ENCODE data around the gene POLR3K. TPM values are rescaled to one million over a fixed set of nuclear protein-coding genes. Genes with fewer than 3 reads are reported as not detected.
A peak's percentile ranks its signal among the peaks of the same experiment; 100 is the strongest.

Gene POLR3K
- total RNA-seq (2014; rRNA removed; shearing (Covaris generic)) = 19.2 and 36.9 TPM in 2 replicates

DNA sequence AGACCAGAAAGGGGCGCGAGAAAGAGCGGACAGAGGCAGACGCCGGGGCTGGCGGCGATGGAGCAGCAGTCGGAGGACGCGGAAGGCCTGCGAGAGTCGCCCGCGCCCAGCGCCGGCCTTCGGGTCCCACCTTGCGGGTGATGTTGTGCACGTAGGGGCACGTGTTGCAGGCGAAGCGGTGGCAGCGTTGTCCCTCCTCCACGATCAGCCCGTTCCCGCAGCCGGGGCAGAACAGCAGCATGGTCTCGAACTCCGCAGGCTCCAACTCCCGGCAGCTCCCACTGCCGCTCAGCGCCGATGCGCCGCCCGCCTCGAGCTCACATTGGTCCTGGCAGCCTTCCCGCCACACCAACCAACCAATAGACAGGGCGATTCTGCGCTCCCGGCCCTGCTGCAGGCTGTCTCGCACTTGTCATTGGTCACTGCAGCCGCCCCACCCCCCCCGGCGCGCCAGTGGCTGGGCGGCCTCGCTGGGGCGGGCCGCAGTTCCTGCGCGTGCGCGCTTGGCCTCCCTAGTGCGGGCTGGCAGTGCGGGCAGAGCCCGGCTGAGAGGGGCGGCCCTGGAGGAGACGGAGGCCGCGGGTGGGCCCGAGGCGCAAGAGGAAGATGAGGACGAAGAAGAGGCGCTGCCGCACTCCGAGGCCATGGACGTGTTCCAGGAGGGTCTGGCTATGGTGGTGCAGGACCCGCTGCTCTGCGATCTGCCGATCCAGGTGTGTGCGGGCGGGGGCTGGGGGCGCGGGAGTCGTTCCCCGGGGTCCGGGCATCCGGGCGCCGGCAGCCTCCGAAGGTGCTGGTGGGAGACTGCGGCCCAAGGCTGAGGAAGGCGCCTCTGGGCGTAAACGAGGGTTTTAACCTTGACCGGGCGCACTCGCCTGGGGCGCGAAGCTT is at the start of gene POLR3K, which contains the start of gene SNRNP25:
POLR3K (minus strand) TSS at position 263 of the 891 bp plus-strand sequence; CDS start at position 241, 22 bp downstream.
SNRNP25 (plus strand) TSS at position 483 of the 891 bp plus-strand sequence; CDS start at position 672, 189 bp downstream.
- in situ Hi-C loops (cut with HindIII; ENCODE audit: low sequenced_read_pairs) = no loop called here

DNA sequence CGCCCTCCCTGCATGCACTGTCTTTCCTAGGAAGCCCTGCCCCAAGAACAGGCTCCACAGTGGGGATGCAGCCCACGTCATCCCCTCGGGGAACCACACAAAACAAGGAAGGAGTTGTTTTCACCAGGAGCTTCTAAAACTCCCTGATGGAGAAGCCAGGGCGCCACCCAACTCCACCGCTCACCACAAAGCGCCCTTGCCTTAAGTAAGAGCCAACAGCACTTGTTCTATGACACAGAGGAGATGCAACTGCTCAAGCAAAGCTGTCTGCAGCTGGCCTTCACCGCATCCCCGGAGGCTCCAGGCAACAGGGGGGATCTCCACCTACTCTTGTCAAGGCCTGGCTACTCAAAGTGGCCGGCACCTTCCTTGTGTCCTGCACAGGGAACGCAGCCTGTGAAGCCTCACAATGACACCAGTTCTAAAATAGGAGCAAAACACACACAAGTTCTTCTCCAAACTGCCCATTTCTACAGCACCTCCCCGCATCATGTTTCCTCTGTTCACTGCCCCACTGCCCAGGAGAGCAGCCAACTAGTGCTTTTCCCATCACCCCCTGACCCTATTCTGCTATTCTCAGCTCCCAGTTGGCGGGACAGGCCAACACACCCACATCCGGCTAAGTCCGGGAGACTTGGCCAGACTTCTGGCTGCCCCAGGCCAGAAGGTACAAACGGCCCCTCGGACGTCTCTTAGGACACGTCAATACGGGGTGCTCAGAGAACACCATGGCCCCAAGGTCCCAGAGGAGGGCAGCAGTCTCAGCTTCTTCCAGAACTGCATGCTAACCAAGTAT is 48.9 kb upstream of the POLR3K start:
- in situ Hi-C loops (cut with HindIII; ENCODE audit: low sequenced_read_pairs) = no loop called here
- peak; percentile 30 for DNase-seq (ENCODE audit: low spot score)

More for the DNA sequence above, at the start of gene POLR3K, which contains the start of gene SNRNP25:
- peak; percentile 97 for DNase-seq (ENCODE audit: low spot score)

GRCh38 chr16:101586-101985 is 48.2 kb upstream of the POLR3K start:
- in situ Hi-C loops (cut with HindIII; ENCODE audit: low sequenced_read_pairs) = no loop called here
- DNase-seq (ENCODE audit: low spot score) = no peak

- in situ Hi-C loops (cut with HindIII; ENCODE audit: low sequenced_read_pairs) = no loop called here
These were observed 47.6 kb upstream of the POLR3K start for GRCh38 chr16:100989-101388.

GRCh38 chr16:97822-98221 is 44.4 kb upstream of the POLR3K start:
- no peak for DNase-seq (ENCODE audit: low spot score)
- in situ Hi-C loops (cut with HindIII; ENCODE audit: low sequenced_read_pairs) = no loop called here

More at GRCh38 chr16:100989-101388, 47.6 kb upstream of the POLR3K start:
- DNase-seq (ENCODE audit: low spot score) = no peak

- in situ Hi-C loops (cut with HindIII; ENCODE audit: low sequenced_read_pairs) = no loop called here
These were observed 43.5 kb upstream of the POLR3K start for GRCh38 chr16:96935-97381.

GRCh38 chr16:94918-95265 is 41.5 kb upstream of the POLR3K start:
- no peak for DNase-seq (ENCODE audit: low spot score)
- in situ Hi-C loops (cut with HindIII; ENCODE audit: low sequenced_read_pairs) = no loop called here

More at GRCh38 chr16:96935-97381, 43.5 kb upstream of the POLR3K start:
- DNase-seq (ENCODE audit: low spot score) = peak; percentile 78

DNA sequence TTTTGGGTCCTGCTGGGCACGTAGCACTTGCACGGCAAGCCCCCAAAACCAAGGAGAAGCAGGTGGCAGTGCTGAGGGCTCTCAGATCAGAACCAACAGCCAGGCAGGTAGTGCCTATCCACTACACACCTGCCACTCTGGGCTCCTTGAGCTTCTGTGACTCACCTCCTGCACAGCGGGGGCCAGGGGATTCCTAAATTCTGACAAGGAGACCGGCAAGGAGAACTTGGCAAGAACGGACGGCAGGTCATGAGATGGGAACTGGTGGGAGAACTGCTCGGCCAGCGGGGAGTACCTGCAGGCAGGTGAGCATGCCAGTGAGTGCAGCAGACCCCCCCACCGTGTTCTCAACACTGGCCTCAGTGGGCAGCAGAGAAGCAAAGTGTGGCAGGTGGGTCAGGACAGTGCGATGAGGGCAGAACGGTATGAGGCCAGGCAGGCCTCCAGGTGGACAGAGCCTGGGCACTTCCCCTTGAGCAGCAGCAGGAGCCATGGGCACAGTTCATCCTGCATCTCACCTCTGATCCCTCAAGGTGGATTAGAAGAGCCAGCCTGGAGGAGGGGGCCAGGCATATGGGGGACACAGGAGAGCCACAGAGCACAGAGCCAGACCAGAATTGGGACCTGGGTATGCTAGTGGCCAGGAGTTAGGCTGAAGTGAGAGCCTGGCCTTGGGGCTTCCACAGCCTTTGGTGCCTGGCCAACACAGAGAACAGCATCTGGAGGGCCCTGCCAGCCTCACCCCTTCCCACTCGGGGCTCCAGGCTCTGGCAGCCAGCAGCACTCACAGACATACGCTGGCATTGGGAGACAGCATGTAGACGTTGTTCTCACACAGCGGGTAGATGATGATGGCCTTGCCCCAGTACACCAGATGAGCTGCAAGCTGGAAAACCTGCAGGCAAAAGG is 39.3 kb upstream of the POLR3K start:
- in situ Hi-C loops (cut with HindIII; ENCODE audit: low sequenced_read_pairs) = no loop called here
- no peak for DNase-seq (ENCODE audit: low spot score)

DNA sequence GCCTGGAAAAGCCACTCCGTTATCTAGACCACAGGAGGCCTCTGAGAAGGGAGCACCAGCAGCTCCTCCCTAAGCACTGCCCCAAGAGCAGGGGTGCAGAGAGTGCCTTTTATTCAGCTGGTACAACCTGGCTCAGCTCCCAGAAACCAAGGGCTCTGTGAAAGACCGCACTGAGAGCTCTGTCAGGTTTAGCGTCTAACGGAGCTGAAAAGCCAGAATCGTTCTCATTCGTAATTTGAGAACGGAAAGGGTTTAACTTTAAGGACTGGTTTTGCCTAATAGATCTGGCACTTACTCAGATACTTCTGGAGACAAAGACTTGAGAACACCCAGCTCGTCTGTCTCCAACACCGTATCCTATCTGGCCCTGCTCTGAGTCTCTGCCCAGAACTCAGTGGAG is 38.1 kb upstream of the POLR3K start:
- in situ Hi-C loops (cut with HindIII; ENCODE audit: low sequenced_read_pairs) = no loop called here

GRCh38 chr16:89391-90302 is 36.2 kb upstream of the POLR3K start:
- in situ Hi-C loops (cut with HindIII; ENCODE audit: low sequenced_read_pairs) = no loop called here

More for the DNA sequence above, 38.1 kb upstream of the POLR3K start:
- peak; percentile 86 for DNase-seq (ENCODE audit: low spot score)

DNA sequence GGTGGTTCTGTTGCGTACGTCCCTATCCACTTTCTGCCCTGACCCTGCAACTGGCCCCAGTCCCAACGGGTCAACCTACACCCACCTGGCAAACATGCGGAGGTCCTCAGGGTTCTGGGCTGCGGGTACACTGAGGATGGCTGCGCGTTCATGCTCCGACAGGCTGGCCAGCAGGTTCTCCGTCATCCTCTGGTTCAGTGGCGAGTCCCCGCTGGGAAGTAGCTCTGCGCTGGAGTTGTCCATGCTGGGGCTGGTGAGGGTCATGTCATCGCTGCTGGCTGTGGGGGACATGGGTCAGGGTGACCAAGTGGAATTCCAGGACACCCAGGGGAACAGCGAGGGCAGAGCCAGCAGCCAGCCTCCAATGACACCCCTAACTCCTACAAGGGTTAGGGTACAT is 35.2 kb upstream of the POLR3K start:
- no peak for DNase-seq (ENCODE audit: low spot score)
- in situ Hi-C loops (cut with HindIII; ENCODE audit: low sequenced_read_pairs) = no loop called here

More at GRCh38 chr16:89391-90302, 36.2 kb upstream of the POLR3K start:
- no peak for DNase-seq (ENCODE audit: low spot score)

DNA sequence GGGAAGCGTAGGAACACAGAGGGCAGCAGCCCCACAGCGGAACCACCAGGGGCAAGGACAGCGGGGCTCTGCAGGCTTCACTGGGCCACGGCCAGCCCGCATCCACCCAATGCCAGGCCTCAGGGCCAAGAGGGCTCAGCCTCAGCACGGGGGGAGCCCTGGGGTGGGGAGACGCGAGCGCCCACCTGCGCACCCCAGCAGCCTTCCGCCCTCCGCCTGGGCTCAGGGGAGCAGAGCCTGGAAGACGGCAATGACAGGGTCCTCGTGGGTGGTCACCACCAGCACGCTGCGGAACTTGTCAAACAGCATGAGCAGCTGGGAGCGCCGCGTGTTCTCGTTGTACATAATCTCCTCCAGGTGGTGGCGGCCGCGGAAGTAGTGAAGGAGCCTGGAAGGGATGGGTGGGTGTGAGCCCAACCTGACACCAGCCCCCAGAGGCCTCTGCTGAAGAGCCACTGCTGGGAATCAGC is 33.1 kb upstream of the POLR3K start:
- in situ Hi-C loops (cut with HindIII; ENCODE audit: low sequenced_read_pairs) = no loop called here
- no peak for DNase-seq (ENCODE audit: low spot score)

- DNase-seq (ENCODE audit: low spot score) = peak; percentile 78
- in situ Hi-C loops (cut with HindIII; ENCODE audit: low sequenced_read_pairs) = no loop called here
These were observed 32.5 kb upstream of the POLR3K start for GRCh38 chr16:85865-86264.

DNA sequence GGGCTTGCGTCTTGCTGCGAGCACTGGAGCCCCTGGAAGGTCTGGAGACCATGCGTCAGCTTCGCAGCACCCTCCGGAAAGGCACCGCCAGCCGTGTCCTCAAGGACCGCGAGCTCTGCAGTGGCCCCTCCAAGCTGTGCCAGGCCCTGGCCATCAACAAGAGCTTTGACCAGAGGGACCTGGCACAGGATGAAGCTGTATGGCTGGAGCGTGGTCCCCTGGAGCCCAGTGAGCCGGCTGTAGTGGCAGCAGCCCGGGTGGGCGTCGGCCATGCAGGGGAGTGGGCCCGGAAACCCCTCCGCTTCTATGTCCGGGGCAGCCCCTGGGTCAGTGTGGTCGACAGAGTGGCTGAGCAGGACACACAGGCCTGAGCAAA is 32.0 kb upstream of the POLR3K start:
- DNase-seq (ENCODE audit: low spot score) = no peak
- in situ Hi-C loops (cut with HindIII; ENCODE audit: low sequenced_read_pairs) = no loop called here

- DNase-seq (ENCODE audit: low spot score) = peak; percentile 74
- in situ Hi-C loops (cut with HindIII; ENCODE audit: low sequenced_read_pairs) = no loop called here
These were observed 31.5 kb upstream of the POLR3K start for GRCh38 chr16:84718-85406.

DNA sequence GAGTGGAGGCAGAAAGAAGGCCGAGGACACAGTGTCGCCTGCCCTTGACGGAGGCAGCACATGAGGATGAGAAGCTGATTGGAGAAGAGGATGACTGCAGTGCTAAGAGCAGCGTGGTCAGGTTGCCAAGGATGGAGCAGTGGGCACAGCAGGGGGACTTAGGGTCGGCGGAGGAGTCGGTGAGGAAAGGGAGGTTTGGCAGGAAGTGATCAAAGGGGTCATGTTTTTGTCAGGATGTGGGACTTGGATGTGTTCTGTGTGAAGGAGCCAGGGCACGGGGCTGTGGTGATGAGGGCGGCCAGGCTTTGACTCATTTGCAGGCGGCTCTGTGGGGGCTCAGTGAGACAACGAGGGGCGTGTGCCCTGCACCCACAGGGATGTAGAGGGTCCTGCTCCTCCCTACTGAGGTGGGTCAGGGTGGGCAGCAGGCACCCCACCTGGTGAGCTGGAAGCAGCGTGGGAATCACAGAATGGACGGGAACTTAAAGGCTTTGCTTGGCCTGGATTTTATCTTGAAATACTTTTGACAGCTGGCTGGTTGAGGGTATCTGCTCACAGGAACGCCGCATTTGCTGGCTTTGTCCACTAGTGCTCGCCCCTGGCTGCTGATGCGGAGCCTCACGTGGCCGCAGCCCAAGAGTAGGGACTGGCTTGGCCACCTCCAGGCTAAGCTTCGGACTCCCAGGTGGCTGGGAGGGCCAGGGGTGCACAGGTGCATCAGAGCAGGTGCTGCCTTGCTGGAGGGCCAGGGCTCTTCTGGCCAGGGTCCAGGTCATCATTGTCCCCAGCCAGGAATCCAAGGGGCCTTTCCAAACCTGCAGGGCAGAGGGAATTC is 30.6 kb upstream of the POLR3K start:
- in situ Hi-C loops (cut with HindIII; ENCODE audit: low sequenced_read_pairs) = no loop called here
- DNase-seq (ENCODE audit: low spot score) = no peak
